GM19239 (cell line): ENCODE results near the gene ADPRS.

ENCODE experiments used
- DNase-seq: peaks from one replicate; pipeline ENCODE4 v3.0.0; 2011; ENCODE audit warnings: low spot score; ENCODE audit not compliant: insufficient read length
- FAIRE-seq: peaks from 2 replicates; lab custom pipeline; 2011; peaks lifted over from hg19 to GRCh38; lab: Jason Lieb, UNC

Gene ADPRS

GRCh38 chr1:36086529-36087232 lies 2.0 kb upstream of the ADPRS start:
- DNase-seq, result no peak

GRCh38 chr1:36087233-36088123 lies 1.2 kb upstream of the ADPRS start:
- DNase-seq (no peak), FAIRE-seq (no peak)

More at GRCh38 chr1:36086529-36087232, 2.0 kb upstream of the ADPRS start:
- FAIRE-seq, result no peak

DNA sequence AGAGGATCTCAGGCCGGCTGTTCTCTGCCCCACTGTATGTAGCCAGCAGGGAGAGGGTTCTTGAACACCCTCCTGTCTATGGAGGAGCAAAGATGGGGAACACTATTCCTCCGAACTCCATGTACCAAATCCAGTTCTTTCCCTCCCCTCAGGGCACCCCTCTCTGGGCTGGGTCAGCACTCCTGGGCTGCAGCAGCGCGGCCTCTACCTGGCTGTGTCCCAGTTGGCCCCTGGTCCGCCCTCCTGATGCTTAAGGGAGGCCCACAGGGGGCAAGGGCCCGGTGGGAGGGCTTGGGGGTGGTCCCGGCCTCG lies 471 bp upstream of the ADPRS start:
- FAIRE-seq, result no peak
- no peak for DNase-seq

DNA sequence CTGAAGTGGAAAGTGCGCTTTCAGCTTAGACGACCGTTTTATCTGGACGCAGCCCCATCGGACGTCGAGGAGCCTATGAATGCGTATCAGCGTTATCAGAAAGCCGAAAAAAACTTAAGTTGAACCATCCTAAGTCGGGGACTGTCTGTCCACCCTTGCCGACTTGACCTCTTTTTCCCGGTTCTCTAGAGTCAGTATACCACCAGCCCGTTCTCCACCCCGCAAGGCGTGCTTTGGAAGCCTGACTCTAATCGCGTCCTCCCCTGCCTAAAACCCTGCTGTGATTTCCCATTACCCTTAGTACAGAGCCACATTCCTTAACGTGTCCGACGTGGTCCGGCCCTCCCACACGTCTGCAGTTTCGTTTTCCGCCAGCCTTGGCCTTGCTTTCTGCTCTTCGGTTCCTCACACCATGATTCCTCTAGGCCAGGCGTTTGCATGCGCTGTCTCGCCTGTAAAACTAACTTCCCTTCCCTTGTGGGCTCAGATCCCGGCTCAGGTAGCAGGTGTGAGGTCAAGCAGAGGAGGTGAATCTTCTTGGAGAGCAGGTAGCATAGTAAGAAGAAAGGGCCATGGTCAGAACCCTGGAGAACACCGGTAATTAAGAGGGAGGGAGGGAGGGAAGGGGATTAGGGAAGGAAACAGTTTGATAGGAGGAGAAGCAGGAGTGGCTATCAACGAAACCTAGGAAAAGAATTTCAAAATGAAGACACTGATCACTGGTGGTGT lies 865 bp downstream of the ADPRS start:
- peak; percentile 52 for FAIRE-seq
- DNase-seq, result no peak

DNA sequence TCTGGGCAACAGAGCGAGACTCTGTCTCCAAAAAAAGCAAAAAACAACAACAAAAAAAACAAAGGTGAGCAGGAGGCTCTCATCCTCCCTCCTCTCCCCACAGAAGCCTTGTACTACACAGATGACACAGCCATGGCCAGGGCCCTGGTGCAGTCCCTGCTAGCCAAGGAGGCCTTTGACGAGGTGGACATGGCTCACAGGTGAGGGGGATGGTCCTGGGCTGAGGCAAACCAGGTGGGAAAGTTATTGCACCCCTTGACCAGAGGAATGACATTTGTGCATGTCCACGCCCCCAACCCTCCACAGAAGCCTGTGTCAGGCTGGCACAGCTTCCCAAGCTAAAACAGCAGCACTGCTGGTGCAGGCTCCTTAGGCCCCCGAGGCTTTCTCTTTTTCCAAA lies 2.4 kb downstream of the ADPRS start:
- DNase-seq, result no peak
- no peak for FAIRE-seq

DNA sequence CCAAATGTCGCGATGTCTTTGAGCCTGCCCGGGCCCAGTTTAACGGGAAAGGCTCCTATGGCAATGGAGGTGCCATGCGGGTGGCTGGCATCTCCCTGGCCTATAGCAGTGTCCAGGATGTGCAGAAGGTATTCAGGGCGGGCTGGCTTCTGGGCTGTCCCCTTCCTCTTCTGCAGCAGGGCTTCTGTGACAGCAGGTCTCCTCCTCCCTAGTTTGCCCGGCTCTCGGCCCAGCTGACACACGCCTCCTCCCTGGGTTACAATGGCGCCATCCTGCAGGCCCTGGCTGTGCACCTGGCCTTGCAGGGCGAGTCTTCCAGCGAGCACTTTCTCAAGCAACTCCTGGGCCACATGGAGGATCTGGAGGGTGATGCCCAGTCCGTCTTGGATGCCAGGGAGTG lies 3.0 kb downstream of the ADPRS start:
- FAIRE-seq (no peak), DNase-seq (no peak)

DNA sequence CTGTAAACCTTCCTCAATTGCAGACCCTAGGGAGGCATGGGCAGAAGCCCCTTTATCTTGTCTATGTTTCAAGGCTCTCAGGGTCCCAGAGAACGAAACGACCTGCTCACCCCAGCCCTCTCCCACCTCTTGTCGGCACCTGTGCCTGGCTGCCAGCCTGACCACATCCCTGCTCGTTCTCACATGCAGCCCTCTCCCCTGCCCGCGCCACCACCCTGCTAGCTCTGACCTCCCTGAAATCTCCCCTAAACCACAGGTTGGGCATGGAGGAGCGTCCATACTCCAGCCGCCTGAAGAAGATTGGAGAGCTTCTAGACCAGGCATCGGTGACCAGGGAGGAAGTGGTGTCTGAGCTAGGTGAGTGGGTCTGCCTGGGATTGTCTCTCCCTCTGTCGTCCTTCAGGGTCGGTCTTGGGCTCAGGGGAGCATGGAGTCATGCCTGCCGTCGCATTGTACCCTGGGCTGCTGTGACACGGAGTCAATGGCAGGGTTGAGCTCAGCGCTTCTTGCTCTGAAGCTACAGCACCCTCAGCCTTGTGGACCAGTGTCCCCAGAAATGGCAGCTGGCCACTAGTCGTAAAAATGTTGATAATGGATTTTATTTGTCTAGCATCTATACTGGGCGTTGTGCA lies 3.6 kb downstream of the ADPRS start:
- no peak for FAIRE-seq
- DNase-seq, result no peak

- no peak for DNase-seq
These were observed 4.1 kb downstream of the ADPRS start for GRCh38 chr1:36092798-36093185.

GRCh38 chr1:36093226-36093625 lies 4.5 kb downstream of the ADPRS start:
- FAIRE-seq, result no peak

More at GRCh38 chr1:36092798-36093185, 4.1 kb downstream of the ADPRS start:
- FAIRE-seq, result no peak

GRCh38 chr1:36093929-36094328 lies 5.2 kb downstream of the ADPRS start:
- no peak for DNase-seq
- no peak for FAIRE-seq

More at GRCh38 chr1:36093226-36093625, 4.5 kb downstream of the ADPRS start:
- DNase-seq, result no peak

DNA sequence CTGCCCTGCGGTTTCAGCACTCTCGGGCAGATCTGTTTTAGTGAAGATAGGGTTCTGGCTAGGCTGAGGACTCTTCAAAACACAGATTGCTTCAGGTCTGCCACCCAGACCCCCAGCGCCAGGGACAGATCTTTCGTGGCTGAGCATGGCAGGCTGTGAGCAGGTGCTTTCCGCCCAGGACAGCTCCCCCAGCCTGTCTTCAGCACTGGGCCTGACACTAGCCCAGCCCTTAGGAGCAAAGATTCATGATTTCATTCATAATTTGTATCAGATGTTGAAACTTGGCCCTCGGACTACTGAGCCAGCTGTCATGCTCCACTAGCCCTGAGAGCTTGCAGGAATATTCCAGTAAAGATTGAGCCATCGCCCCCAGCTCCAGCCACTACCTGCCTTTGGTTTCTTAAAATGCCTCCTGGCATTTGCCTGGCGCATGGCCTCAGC lies 5.9 kb downstream of the ADPRS start:
- DNase-seq (no peak), FAIRE-seq (no peak)

DNA sequence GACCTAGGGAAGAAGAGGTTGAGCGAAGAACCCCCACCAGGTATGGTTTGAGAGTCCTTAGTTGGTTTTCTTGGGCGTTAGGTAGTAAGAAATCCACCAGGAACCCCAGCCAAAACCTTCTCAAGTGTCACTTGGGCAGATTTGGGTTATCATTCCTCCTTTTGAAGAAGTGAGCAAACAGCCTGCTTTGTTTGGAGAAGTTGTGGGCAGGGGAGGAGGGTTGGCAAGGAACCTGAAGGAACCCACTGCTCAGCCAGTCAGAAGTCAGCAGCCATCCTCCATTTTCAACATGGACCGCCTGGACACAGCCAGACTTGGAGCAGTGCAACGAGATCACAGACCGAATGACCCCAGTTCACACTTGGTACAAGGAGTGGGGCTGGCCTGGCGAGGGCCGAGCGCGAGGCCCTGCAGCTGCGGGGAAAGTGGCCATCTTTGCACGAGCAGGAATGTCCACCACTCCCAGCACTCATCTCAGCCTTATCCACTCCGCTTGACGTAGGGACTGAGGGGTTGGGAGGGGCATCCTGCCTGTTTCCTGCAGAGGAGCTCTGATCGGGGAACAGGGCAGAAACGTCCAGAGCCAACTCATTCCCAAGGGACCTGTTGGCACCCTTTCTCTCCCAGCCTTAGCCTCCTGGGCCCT lies 7.2 kb downstream of the ADPRS start:
- FAIRE-seq (no peak), DNase-seq (no peak)

- no peak for DNase-seq
- no peak for FAIRE-seq
These were observed 8.1 kb downstream of the ADPRS start for GRCh38 chr1:36096500-36097432.

GRCh38 chr1:36097693-36098585 lies 9.2 kb downstream of the ADPRS start:
- FAIRE-seq (no peak), DNase-seq (no peak)

DNA sequence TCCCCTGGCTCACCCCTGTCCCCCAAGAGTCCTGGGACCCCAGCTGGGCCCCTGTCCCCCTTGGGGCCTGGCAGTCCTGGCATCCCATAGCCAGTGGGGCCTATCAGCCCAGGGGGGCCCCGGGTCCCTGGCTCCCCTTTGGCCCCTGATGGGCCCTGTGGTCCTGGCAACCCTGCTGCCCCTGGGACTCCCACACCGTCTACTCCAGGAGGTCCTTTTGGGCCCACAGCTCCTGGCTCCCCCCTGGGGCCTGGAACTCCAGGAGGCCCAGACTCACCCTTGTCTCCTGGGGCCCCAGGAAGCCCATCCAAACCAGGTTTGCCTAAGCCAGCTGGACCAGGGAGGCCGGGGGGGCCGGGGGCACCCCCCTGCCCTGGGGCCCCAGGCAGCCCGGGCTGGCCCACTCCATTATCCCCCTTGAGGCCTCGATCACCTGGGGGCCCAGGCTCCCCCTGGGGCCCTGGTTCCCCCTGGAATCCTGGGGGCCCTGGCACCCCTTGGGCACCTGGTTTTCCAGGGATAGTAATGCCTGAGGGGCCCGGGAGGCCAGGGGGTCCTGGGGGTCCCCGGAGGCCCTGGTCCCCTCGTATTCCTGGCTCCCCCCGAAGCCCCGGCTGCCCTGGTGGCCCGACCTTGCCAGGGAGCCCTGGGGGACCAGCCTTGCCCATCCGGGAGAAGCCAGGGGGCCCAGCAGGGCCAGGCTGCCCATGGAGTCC lies 10.1 kb downstream of the ADPRS start:
- FAIRE-seq (no peak), DNase-seq (no peak)

DNA sequence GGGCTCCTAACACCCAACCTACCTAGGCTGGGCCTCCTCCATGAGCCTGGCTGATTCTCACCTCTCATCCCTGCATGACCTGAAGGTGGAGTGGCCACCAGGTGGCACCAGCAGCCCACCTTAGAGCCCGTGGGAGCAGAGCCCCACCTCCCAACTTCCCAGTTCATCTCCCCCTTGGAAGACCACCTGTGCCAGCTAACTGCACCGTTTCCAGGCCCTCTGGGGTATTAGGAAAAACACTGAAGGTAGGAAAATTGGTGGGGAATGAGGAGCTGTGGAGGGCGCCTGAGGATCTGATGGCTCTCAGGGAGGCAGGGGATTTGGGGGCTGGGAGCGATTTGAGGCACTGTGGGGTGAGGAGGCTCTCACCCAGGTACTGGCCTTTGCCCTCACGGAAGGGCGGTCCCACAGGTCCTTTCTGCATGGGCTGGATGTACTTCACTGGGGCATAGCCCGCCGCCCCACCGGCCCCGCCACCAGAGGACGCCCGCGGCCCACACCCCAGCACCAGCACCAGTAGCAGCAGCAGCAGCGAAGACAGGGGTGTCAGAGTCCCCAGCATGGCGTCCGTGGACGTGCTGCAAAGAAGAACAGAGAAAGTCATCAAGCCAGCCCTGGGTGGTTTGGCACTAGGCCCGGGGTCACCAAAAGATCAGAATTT lies 11.1 kb downstream of the ADPRS start:
- DNase-seq, result peak; percentile 90
- peak; percentile 94 for FAIRE-seq

GRCh38 chr1:36100376-36100775 lies 11.7 kb downstream of the ADPRS start:
- DNase-seq (no peak), FAIRE-seq (no peak)
